GM20000 (cell line): ENCODE measurements around the gene GEMIN7.

Experiments used
- DNase-seq: peaks from one replicate; pipeline ENCODE4 v3.0.0; 2012; ENCODE audit warnings: low spot score
- CTCF ChIP-seq: IDR thresholded peaks from 2 replicates; pipeline ENCODE4 v1.5.1; 2012; ENCODE audit warnings: mild to moderate bottlenecking, control low read depth; ENCODE audit errors: extremely low read depth, missing control alignments

The GEMIN7 gene

GRCh38 chr19:45079063-45079910 lies at the start of gene GEMIN7:
TSS of gene GEMIN7 (plus strand) at chr19:45079260. CDS start at chr19:45090115, 10,855 bp downstream.
- peak; percentile 85 for DNase-seq

GRCh38 chr19:45030825-45031224 lies 48.2 kb upstream of the GEMIN7 start:
- TF ChIP-seq CTCF = no peak

More at GRCh38 chr19:45079063-45079910, at the start of gene GEMIN7:
- no peak for TF ChIP-seq CTCF

GRCh38 chr19:45032421-45032820 lies 46.6 kb upstream of the GEMIN7 start:
- no peak for TF ChIP-seq CTCF
- no peak for DNase-seq

More at GRCh38 chr19:45030825-45031224, 48.2 kb upstream of the GEMIN7 start:
- DNase-seq = no peak

- no peak for TF ChIP-seq CTCF
- no peak for DNase-seq
These were observed 43.3 kb upstream of the GEMIN7 start for GRCh38 chr19:45035755-45036154.

- TF ChIP-seq CTCF = no peak
- DNase-seq = no peak
These were observed 41.5 kb upstream of the GEMIN7 start for GRCh38 chr19:45037393-45038169.

- peak; percentile 92 for DNase-seq
- no peak for TF ChIP-seq CTCF
These were observed 39.8 kb upstream of the GEMIN7 start, which contains the start of gene CLASRP for GRCh38 chr19:45038931-45039893. TSS of gene CLASRP (plus strand) at chr19:45039045. CDS start at chr19:45040213, 1,168 bp downstream.
